ENCODE measurements around the gene FZD4. TPM values are rescaled to one million over a fixed set of nuclear protein-coding genes. Genes with fewer than 3 reads are reported as not detected.

Gene FZD4
- polyA plus RNA-seq, 3 donors = 0.05 TPM; not detected in 2

- Mint-ChIP-seq H3K9me3 (peaks cover 0 to 2% (median 0%) of the 10 kb centered on the region in 7 donors), H3K27ac (no peak overlapping the region), H3K4me1 (no peaks in the 10 kb centered on the region), H3K27me3 (ENCODE audit: low read depth in 3 of 3) (peaks cover 0 to 3% (median 0%) of the 10 kb centered on the region in 3 donors), H3K4me3 (no peak overlapping the region), H3K36me3 (no peaks in the 10 kb centered on the region)
- no peaks in the 10 kb centered on the region for H3K9me3 ChIP-seq (replicated peaks in 1 of 2; ENCODE audit: control insufficient read depth in 1 of 2, insufficient read depth in 1 of 2, low read length in 2 of 2)
- H2AFZ ChIP-seq (ENCODE audit: insufficient read depth, low read depth, low read length, poor library complexity, severe bottlenecking) = no peak overlapping the region
- no peaks in the 10 kb centered on the region for H3K36me3 ChIP-seq (replicated peaks in 1 of 2; ENCODE audit: control insufficient read depth in 1 of 2, insufficient read depth in 2 of 2, low read length in 2 of 2)
- no peaks in the 10 kb centered on the region for H3K79me2 ChIP-seq (ENCODE audit: insufficient read depth, low read length)
- WGBS (ENCODE audit: insufficient coverage) = no CpG with 5 or more reads among the region's 3 CpGs
- no peaks in the 10 kb centered on the region for H4K20me1 ChIP-seq (ENCODE audit: insufficient read depth, low read length)
- no peak overlapping the region for H3K27ac ChIP-seq (ENCODE audit: low read depth in 1 of 2, low read length in 2 of 2)
- H3K4me1 ChIP-seq (ENCODE audit: control insufficient read depth in 1 of 2, insufficient read depth in 2 of 2, low read length in 2 of 2) = no peaks in the 10 kb centered on the region
- no peak for TF ChIP-seq CTCF (IDR thresholded peaks at IDR 0.05)
- H3K9ac ChIP-seq (ENCODE audit: insufficient read depth, low read length, poor library complexity, severe bottlenecking) = no peak overlapping the region
- no peak overlapping the region for H3K4me3 ChIP-seq (replicated peaks in 1 of 3; ENCODE audit: low read depth in 2 of 3, low read length in 3 of 3)
- no peak for DNase-seq
- H3K27me3 ChIP-seq (ENCODE audit: control insufficient read depth in 2 of 2, insufficient read depth in 2 of 2, low read length in 2 of 2) = no peaks in the 10 kb centered on the region
- no peak overlapping the region for H3K4me2 ChIP-seq (replicated peaks; ENCODE audit: extremely low read depth, low read length, poor library complexity, severe bottlenecking)
- intact Hi-C loops (cut with micrococcal nuclease) = no loop called here
Measured at GRCh38 chr11:86905252-86905651, 49.9 kb downstream of the FZD4 start.

- DNase-seq = no peak
- TF ChIP-seq CTCF (IDR thresholded peaks at IDR 0.05) = no peak
- WGBS (ENCODE audit: insufficient coverage) = 93% methylated on average over 2 of the region's 2 CpGs
- H3K4me2 ChIP-seq (replicated peaks; ENCODE audit: extremely low read depth, low read length, poor library complexity, severe bottlenecking) = no peak overlapping the region
- H2AFZ ChIP-seq (ENCODE audit: insufficient read depth, low read depth, low read length, poor library complexity, severe bottlenecking) = no peak overlapping the region
- Mint-ChIP-seq H3K4me1 (no peaks in the 10 kb centered on the region), H3K27ac (no peak overlapping the region), H3K36me3 (no peaks in the 10 kb centered on the region), H3K9me3 (peaks cover 0 to 2% (median 0%) of the 10 kb centered on the region in 7 donors), H3K27me3 (ENCODE audit: low read depth in 3 of 3) (peaks cover 0 to 1% (median 0%) of the 10 kb centered on the region in 3 donors), H3K4me3 (no peak overlapping the region)
- no peaks in the 10 kb centered on the region for H3K36me3 ChIP-seq (replicated peaks in 1 of 2; ENCODE audit: control insufficient read depth in 1 of 2, insufficient read depth in 2 of 2, low read length in 2 of 2)
- H3K27me3 ChIP-seq (ENCODE audit: control insufficient read depth in 2 of 2, insufficient read depth in 2 of 2, low read length in 2 of 2) = no peaks in the 10 kb centered on the region
- no peaks in the 10 kb centered on the region for H4K20me1 ChIP-seq (ENCODE audit: insufficient read depth, low read length)
- no peak overlapping the region for H3K27ac ChIP-seq (ENCODE audit: low read depth in 1 of 2, low read length in 2 of 2)
- H3K4me1 ChIP-seq (ENCODE audit: control insufficient read depth in 1 of 2, insufficient read depth in 2 of 2, low read length in 2 of 2) = no peaks in the 10 kb centered on the region
- H3K79me2 ChIP-seq (ENCODE audit: insufficient read depth, low read length) = no peaks in the 10 kb centered on the region
- no peak overlapping the region for H3K4me3 ChIP-seq (replicated peaks in 1 of 3; ENCODE audit: low read depth in 2 of 3, low read length in 3 of 3)
- H3K9ac ChIP-seq (ENCODE audit: insufficient read depth, low read length, poor library complexity, severe bottlenecking) = no peak overlapping the region
- intact Hi-C loops (cut with micrococcal nuclease) = no loop called here
- no peaks in the 10 kb centered on the region for H3K9me3 ChIP-seq (replicated peaks in 1 of 2; ENCODE audit: control insufficient read depth in 1 of 2, insufficient read depth in 1 of 2, low read length in 2 of 2)
Measured at GRCh38 chr11:86904001-86904400, 51.2 kb downstream of the FZD4 start.
